ENCODE data around the gene PTPRD.

PTPRD gene

DNA sequence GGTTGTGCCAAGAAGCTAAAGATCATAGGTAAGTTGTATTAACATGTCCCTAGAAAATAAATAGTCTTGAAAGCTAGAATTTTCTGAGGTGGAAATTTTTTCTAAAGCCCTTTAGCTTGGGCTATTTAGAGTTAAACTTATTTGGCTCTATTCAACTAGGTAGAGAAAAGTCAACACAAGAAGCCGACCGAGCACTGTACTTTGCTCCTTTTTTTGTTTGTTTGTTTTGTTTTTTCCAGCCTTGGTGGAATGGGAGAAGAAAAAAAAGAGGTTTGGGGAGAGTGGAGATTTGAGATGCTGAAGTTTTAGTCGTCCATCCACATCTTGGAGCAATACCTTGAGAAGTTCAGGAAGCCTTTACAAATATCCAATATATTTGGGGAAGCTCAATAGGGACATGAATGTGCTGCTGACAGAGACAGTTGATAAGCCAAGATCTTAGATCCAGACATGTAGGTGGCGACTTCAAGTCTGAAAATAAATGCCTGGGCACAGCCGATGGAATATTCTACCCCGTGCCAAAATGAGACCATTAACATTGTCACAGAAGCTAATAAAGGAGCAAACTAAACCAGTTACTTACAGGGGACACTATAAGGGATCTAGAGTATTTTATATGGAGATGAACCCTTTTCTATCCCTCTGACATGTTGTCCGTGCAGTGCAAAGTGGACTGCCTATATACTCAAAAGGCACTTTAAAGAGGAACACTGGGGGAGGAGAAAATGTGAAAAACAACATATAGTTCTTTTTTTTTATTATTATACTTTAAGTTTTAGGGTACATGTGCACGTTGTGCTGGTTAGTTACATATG, 466.1 kb downstream of the PTPRD start:
- no peak for DNase-seq

GRCh38 chr9:10144355-10144754, 468.4 kb downstream of the PTPRD start:
- peak in 2 of 3 experiments; percentile 3 to 32 for DNase-seq

- DNase-seq: no peak
These were observed 477.2 kb downstream of the PTPRD start for GRCh38 chr9:10135553-10135952.

GRCh38 chr9:10134266-10134665, 478.5 kb downstream of the PTPRD start:
- DNase-seq: no peak

DNA sequence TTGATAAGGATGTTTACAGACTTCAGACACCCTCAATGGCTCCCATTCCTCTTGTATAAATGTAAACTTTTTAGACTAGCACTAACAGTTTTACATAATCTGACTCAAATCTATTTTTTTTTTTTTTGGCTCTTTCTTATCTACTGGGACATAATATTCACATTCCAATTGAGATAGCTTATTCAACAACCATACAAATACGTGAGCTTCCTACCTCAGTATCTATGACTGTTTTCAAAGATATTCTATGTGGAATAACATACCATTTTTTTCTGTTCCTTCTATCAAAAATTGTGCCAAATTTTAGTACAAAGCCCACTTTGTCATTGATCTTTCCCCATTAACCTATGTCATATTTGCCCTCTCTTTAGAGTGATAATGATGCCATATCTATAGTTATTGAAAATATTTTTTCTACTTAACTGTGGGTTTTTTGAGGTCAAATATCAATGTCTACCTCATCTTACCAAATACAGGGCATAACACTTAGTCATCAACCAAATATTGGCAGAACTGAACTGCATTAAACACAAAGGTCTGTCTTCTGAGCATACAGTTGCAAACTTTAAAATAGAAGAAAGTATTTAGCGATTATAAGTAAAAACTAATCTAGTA, 482.6 kb downstream of the PTPRD start:
- no peak for DNase-seq

GRCh38 chr9:10127867-10128266, 484.9 kb downstream of the PTPRD start:
- DNase-seq: no peak

- DNase-seq: no peak
These were observed 500.0 kb downstream of the PTPRD start for GRCh38 chr9:10112798-10113197.

- DNase-seq: peak in 1 of 3 experiments; percentile 0
These were observed 500.7 kb downstream of the PTPRD start for GRCh38 chr9:10112070-10112469.

DNA sequence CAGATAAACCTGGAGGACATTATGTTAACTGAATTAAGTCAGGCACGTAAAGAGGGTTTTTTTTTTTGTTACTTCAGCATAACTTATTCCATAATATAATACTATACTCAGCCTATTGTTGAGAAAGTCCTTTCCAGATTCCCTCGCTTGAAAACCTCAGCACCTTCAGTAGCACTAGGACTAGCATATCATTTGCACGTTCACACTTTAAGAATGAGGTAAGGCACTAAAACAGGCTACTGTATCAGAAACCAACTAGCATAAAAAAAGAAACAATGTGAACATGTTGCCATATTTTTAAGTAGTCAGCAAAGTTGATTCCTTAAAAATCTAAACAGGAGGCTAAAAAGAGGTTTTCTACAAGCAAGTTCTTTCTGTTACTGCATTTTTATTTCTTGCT, 504.0 kb downstream of the PTPRD start:
- DNase-seq: no peak

DNA sequence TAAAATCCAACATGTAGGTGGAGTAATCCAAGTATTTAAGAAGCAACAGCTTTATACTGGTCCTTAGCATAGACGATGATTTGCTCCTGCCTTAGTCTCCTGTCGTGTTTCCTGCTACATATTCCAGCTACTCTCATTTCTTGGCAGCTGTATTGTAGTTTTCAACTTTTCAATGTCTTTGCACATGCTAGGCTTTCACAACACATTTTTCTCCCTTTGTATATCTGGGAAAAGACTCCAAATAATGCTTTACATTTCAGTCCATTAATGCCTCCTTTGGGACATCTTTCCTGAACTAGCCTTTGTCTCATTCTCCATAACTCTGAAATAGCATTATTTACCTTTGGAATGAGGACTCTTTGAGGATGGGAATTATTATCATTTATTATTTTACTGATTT, 508.0 kb downstream of the PTPRD start:
- DNase-seq: no peak

GRCh38 chr9:10095208-10095607, 517.6 kb downstream of the PTPRD start:
- DNase-seq: no peak

DNA sequence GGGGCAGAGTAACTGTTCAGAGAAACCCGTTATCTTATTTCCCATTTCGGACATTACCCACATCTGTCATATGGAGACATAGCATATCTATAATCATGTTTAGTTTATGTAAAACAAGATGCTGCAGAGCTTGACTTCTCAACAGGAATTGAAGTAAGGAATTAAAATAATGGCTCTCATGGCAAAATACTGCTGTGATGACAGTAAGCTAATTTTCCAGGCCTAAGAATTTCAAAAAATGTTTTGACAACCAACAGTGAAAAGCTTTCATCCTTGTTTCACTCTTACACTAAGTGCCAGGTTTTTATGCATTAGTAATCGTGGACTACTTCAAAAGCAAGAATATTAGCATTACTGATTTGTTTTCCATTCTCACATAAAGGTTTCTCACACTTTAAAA, 518.2 kb downstream of the PTPRD start:
- DNase-seq: no peak

- no peak for DNase-seq
These were observed 532.8 kb downstream of the PTPRD start for GRCh38 chr9:10080012-10080411.

DNA sequence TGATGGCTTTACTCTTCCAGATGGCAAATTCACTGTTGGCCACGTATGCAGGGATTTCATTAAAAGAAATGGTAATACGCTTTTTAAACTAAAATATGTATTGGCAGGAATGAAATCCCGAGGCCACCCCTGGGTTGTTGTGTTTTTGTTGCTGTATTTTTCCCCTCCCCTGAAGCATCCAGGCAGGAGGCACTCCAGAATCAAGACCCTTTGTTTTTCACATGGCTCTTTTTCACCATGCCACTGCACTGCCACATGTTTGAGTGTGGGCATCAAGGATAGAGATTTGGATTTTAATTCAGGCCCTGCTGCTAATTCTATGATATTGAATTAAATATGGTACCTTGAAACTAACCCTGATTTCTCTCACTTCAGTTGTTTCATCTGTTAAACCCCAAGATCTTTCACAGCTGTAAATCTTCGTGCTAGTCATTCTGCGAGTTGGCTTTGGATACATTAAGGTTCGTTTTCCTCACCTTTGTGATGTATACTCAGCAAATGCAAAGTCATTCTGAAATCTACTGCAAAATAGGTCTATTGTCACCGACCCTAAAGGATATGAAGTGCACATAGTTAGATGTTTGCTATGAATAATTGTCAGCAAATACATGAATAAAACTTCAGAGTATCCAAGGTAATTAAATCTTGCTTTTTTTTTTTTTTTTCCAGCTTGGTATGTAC, 533.4 kb downstream of the PTPRD start:
- no peak for DNase-seq

DNA sequence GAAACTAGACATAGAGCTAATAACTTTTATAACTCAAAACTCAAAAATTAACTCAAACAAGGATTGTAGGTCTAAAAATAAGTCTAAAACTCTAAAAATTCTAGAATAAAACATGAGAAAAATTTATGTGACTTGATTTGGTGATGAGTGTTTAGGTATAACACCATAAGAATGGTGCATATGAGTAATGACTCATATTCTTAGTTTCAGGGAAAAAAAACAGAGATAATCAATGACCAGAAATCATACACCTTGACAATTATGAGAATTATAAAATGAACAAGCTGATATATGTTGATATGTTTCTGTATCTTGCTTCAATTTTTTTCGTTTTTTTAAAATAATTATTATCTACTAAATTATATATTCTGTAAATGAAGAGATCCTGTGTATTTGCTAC, 541.2 kb downstream of the PTPRD start:
- DNase-seq: no peak

DNA sequence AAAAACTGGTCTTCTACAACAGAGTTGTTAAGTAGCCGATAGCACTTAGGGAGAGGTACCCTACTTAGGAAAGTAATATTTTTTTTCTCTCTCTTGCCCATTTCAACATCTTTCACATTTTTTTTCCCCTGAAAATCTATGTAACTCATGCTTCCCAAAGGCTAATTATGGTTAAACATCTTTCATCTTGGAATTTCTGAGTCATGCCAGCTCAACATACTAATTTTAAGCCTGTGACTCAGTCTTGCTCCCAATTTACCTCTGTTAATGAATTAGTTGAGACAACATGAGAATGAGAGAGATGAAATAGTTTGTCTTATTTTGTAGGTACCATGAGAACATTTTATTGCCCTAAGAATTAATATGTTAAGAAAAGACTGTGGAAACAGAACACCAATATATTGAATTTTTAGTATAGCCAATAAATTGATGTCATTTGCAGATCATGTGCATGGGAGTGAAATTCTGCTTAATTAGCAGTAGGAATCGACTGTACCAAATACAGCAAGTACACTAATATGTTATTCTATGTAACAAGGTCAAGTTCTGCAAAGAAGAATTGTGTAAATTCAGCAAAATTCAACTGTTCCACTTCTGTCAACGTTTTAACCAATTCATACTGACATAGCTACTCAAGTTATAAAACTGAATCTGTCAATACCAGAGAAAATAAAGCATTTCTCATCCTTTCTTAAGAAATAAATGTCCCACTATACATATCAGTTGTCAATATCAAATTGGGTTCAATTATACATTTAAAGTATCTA, 550.0 kb downstream of the PTPRD start:
- DNase-seq: no peak

DNA sequence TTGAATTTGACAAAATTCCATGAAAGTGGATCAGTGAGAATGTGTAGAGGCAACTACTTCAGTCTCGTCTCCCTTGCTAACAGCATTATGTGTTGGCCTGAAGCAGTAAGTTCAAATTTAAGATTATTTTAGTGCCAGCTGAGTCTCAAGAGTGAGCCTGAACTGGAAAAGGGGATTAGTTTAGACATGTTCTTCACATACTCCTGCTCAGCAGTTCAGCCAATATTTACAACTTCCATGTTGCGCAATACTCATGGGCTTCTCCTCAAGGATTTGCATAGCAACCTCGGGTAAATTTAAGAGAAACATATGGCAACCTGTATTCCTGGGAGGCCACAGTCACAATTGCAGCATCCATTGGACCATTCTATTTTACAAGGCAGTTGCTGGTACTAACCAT, 553.8 kb downstream of the PTPRD start:
- DNase-seq: peak in 1 of 3 experiments; percentile 3

DNA sequence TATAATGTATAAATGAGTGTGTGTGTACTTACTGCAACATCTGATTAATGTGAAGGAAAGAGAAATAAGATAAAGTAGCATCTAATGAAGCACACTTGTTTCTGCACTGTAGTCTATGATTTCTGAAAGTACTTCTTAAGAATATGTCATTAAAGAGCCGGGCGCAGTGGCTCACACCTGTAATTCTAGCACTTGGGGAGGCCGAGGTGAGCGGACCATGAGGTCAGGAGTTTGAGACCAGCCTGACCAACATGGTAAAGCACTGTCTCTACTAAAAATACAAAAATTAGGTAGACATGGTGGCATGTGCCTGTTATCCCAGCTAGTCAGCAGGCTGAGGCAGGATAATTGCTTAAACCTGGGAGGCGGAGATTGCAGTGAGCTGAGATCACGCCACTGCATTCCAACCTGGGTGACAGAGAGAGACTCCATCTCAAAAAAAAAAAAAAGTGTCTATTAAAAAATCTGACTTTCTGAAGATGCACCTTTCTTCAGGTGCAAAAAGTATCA, 556.9 kb downstream of the PTPRD start:
- no peak for DNase-seq

DNA sequence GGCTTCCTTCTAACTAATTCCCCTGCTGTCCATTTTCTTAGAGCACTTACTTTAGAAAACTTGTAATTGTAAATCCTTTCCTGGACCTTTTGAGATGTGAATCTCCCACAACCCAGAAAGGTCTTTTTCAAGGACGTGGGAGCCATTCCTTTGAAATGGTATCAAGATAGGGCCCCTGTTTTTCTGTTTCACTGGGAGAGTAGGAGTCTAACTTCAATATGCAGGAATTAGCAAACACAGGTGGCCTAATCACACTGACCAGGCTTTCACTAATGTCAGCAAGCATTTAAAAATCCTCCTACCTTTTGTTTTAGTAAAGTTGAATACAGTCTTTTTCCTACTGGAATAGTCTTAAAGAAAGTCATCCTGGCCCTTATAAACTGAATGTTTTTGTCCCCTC, 558.3 kb downstream of the PTPRD start:
- DNase-seq: no peak

GRCh38 chr9:10052916-10053315, 559.9 kb downstream of the PTPRD start:
- DNase-seq: no peak

DNA sequence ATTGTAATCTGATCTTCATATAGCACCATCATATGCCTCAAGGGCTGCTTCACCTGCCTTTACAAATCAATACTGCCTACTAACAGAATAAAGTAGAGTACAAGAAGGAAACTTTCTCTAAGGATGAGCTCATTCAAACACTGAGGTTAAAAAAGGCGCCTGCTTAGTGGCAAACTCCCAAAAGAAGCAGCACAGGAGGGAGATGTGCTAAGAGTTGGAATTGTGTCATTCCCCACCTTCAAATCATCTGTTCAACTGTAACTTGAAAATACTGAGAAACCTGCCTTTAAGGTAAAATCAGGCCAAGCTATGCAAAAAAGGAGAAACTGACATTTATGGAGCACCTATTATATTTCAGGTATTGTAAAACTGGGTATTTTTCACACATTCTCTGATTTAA, 560.6 kb downstream of the PTPRD start:
- DNase-seq: no peak

DNA sequence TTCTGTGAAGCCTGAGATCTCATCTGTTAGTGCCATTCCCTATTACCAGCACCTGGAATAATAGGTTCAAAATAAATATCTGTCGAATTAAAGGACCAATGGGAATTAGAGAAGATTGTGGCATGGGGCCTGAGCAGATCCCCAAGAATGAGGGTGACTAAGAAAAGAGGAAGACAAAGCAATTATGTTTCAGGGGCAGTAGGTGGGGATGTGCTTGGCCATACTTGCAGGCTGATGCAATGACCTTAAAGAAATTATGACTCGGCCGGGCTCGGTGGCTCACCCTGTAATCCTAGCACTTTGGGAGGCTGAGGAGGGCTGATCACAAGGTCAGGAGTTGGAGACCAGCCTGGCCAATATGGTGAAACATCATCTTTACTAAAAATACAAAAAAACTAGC, 562.8 kb downstream of the PTPRD start:
- DNase-seq: no peak

- DNase-seq: no peak
These were observed 563.8 kb downstream of the PTPRD start for GRCh38 chr9:10048994-10049393.
